ENCODE results near the gene SSH2.
"Not testable (repeated sequence)": the region's sequence is repeated elsewhere in the genome, so short reads cannot be mapped to it uniquely, and the experiment has no call there.

Gene SSH2

GRCh38 chr17:29698019-29698777 is 231.8 kb downstream of the SSH2 start:
- DNase-seq = no peak

GRCh38 chr17:29697371-29697770 is 232.7 kb downstream of the SSH2 start:
- no peak for DNase-seq

- DNase-seq = no peak
Measured at GRCh38 chr17:29694918-29695563, 235.0 kb downstream of the SSH2 start.

- DNase-seq = no peak
Measured at GRCh38 chr17:29693751-29694150, 236.3 kb downstream of the SSH2 start.

- DNase-seq = no peak
Measured at GRCh38 chr17:29687596-29687995, 242.4 kb downstream of the SSH2 start.

- DNase-seq = no peak
Measured at GRCh38 chr17:29686993-29687590, 242.9 kb downstream of the SSH2 start.

GRCh38 chr17:29683481-29683880 is 246.5 kb downstream of the SSH2 start:
- DNase-seq = no peak

- no peak for DNase-seq
Measured at GRCh38 chr17:29682987-29683386, 247.0 kb downstream of the SSH2 start.

- no peak for DNase-seq
Measured at GRCh38 chr17:29682054-29682453, 248.0 kb downstream of the SSH2 start.

GRCh38 chr17:29677824-29678223 is 252.2 kb downstream of the SSH2 start:
- no peak for DNase-seq

GRCh38 chr17:29677221-29677791 is 252.7 kb downstream of the SSH2 start:
- DNase-seq = no peak

- not testable (repeated sequence) for DNase-seq
Measured at GRCh38 chr17:29675961-29676360, 254.1 kb downstream of the SSH2 start.

GRCh38 chr17:29674281-29674680 is 255.7 kb downstream of the SSH2 start:
- no peak for DNase-seq

- DNase-seq = no peak
Measured at GRCh38 chr17:29671661-29672060, 258.4 kb downstream of the SSH2 start.

GRCh38 chr17:29669266-29669665 is 260.8 kb downstream of the SSH2 start:
- DNase-seq = no peak

GRCh38 chr17:29667969-29668368 is 262.1 kb downstream of the SSH2 start:
- DNase-seq = no peak

GRCh38 chr17:29665481-29665810 is 264.6 kb downstream of the SSH2 start:
- no peak for DNase-seq

GRCh38 chr17:29664743-29665480 is 265.1 kb downstream of the SSH2 start:
- no peak for DNase-seq

- DNase-seq = no peak
Measured at GRCh38 chr17:29663155-29663554, 266.9 kb downstream of the SSH2 start.

- no peak for DNase-seq
Measured at GRCh38 chr17:29661213-29661612, 268.8 kb downstream of the SSH2 start.

GRCh38 chr17:29659155-29659554 is 270.9 kb downstream of the SSH2 start:
- no peak for DNase-seq

GRCh38 chr17:29655323-29655722 is 274.7 kb downstream of the SSH2 start:
- DNase-seq = no peak

- DNase-seq = no peak
Measured at GRCh38 chr17:29653995-29654714, 275.9 kb downstream of the SSH2 start.
